ENCODE data around the gene MARF1.
A peak's percentile ranks its signal among the peaks of the same experiment; 100 is the strongest.
"Not testable (repeated sequence)": the region's sequence is repeated elsewhere in the genome, so short reads cannot be mapped to it uniquely, and the experiment has no call there.

Gene MARF1, protein sequence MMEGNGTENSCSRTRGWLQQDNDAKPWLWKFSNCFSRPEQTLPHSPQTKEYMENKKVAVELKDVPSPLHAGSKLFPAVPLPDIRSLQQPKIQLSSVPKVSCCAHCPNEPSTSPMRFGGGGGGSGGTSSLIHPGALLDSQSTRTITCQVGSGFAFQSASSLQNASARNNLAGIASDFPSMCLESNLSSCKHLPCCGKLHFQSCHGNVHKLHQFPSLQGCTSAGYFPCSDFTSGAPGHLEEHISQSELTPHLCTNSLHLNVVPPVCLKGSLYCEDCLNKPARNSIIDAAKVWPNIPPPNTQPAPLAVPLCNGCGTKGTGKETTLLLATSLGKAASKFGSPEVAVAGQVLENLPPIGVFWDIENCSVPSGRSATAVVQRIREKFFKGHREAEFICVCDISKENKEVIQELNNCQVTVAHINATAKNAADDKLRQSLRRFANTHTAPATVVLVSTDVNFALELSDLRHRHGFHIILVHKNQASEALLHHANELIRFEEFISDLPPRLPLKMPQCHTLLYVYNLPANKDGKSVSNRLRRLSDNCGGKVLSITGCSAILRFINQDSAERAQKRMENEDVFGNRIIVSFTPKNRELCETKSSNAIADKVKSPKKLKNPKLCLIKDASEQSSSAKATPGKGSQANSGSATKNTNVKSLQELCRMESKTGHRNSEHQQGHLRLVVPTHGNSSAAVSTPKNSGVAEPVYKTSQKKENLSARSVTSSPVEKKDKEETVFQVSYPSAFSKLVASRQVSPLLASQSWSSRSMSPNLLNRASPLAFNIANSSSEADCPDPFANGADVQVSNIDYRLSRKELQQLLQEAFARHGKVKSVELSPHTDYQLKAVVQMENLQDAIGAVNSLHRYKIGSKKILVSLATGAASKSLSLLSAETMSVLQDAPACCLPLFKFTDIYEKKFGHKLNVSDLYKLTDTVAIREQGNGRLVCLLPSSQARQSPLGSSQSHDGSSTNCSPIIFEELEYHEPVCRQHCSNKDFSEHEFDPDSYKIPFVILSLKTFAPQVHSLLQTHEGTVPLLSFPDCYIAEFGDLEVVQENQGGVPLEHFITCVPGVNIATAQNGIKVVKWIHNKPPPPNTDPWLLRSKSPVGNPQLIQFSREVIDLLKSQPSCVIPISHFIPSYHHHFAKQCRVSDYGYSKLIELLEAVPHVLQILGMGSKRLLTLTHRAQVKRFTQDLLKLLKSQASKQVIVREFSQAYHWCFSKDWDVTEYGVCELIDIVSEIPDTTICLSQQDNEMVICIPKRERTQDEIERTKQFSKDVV (N-terminal part only)

DNA sequence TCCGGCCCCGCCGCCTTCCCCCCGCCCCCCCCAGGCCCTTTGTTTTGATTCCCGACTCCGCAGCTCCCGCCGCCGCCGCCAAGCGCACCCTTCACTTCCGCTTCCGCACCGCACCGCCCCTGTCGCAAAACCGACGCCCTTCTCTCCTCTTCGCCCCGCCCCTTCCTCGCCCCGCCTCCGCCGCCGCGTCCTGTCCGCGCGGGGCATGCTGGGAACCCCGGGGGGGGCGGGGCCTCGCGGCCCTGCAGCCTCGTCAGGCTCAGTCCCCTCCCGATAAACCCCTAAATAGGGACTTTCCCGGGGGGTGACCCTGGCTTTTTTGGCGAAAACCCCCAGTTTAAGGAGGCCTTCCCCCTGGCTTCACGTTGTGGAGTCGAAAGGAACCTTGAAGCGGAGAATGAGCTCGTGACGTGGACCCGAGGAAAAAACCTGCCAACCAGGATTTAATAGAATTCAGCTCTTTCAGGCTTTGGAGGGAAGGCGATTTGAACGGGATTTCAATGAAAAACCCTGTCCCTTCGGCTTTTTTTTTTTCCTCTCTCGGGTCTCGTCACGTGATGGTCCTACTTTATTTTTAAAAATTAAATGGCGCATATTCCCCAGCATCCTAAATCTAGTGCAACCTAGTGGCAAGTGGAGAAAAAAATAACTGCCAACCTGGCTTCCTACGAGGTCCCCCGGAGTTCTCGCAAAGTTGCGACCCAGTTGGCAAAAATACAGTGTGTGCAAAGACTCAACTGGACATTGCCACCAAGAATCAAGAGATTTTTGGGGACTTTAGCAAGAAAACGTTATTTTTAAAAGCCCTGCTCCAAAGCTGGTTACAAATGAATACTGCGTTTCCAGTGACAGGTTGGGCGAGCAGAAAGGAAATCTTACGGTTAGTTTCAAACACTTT is at the start of gene MARF1:
Gene MARF1 (minus strand): TSS at position 107 of the 898 bp plus-strand sequence. CDS start 3,921 bp downstream, outside the sequence.
- DNase-seq (ENCODE audit: low read depth, low spot score): peak; percentile 98

DNA sequence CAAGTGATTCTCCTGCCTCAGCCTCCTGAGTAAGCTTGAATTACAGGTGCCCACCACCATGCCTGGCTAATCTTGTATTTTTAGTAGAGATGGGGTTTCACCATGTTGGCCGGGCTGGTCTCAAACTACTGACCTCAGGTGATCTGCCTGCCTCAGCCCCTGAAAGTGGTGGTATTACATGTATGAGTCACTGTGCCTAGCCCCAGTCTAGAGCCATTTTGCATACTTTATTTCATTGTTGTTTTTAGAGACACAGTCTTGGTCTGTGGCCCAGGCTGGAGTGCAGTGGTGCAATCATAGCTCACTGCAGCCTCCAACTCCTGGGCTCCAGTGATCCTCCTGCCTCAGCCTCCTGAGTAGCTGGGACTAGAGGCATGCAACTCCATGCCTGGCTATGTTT is 49.6 kb upstream of the MARF1 start:
- not testable (repeated sequence) for DNase-seq (ENCODE audit: low read depth, low spot score)

DNA sequence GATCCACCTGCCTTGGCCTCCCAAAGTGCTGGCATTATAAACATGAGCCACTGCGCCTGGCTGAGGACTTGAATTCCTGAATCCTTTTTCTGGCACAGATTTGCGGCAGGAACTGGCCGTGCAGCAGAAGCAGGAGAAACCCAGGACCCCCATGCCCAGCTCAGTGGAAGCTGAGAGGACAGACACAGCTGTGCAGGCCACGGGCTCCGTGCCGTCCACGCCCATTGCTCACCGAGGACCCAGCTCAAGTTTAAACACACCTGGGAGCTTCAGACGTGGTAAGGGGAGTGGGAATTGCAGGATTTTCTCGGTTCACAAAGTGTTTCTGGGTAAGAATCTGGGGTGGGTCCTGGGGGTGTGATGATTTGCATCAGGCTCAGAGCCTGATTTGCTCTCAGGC is 48.1 kb upstream of the MARF1 start:
- DNase-seq (ENCODE audit: low read depth, low spot score): no peak

DNA sequence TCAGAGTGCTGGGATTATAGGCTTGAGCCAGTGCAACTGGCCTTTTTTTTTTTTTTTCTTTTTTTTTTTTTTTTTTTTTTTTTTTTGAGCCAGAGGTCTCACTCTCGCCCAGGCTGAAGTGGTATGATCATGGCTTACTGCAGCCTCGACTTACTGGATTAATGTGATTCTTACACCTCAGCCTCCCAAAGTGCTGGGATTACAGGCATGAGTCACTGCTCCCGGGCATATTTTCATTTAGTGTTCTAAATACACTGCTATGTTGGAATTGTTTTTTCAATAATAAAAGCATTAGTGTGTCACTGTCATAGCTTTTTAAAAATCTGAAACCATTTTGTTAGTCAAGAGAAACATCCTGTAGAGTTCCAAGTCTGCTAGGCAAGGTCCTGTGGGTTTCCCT is 47.3 kb upstream of the MARF1 start:
- no peak for DNase-seq (ENCODE audit: low read depth, low spot score)

DNA sequence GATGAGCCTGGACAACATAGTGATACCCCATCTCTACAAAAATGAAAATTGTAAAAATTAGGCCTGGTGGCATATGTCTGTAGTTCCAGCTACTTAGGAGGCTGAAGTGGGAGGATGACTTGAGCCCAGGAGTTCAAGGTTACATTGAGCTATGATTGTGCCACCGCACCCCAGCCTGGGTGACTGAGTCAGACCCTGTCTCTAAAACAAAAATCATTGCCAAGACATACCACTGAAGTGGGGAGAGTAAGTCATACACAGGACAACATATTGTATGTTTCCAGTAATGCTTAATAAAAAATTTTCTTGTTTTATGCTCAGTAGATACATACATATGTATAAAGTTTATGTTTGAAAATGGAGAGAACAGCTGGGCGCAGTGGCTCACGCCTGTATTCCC is 46.3 kb upstream of the MARF1 start:
- DNase-seq (ENCODE audit: low read depth, low spot score): no peak

DNA sequence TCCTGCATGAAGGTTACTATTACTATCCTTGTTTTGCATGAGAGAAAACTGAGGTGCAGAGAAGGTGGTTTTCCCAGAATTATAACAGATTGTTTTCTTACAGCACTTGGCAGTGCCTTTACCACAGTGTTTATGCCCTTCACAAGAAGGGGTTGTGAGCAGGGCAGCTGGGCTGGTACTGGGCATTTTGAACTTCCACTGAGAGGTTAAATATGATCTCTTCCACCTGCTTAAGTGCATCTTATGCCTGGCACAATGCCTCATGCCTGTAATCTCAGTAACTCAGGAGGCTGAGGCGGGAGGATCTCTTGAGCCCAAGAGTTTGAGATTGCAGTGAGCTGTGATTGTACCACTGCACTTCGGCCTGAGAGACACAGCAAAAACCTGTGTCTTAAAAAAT is 43.3 kb upstream of the MARF1 start:
- DNase-seq (ENCODE audit: low read depth, low spot score): no peak

DNA sequence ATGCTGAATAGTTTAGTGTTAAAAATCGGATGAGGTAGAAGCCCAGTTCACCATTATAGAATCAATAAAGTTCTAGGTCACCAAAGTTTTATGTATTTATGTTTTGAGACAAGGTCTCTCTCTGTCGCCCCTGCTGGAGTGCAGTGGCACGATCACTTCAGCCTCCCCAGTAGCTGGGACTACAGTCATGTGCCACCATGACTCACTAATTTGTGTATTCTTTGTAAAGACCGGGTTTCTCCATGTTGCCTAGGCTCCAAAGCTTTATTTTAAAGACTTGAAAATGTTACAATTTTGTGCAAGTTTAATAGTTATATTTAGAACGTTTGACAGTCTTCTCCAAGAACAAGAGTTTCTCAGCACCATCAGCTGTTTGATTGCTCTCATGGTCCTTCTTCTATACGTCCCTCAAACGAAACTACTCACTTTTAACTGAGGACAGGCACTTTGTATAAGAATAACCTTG is 39.2 kb upstream of the MARF1 start:
- no peak for DNase-seq (ENCODE audit: low read depth, low spot score)

DNA sequence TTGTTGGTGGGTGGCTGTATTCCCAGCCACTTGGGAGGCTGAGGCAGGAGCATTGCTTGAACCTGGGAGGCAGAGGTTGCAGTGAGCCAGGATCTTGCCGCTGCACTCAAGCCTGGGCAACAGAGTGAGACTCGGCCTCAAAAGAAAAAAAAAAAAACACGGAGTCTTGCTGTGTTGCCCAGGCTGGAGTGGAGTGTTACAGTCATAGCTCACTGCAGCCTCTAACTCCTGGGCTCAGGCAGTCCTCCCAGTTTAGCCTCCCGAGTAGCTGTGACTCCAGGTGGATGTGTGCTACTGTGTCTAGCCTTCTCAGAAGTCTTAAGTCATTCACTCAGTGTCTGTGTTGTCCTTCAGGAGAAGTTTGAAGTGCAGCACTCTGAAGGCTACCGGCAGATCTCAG is 34.5 kb upstream of the MARF1 start:
- no peak for DNase-seq (ENCODE audit: low read depth, low spot score)

DNA sequence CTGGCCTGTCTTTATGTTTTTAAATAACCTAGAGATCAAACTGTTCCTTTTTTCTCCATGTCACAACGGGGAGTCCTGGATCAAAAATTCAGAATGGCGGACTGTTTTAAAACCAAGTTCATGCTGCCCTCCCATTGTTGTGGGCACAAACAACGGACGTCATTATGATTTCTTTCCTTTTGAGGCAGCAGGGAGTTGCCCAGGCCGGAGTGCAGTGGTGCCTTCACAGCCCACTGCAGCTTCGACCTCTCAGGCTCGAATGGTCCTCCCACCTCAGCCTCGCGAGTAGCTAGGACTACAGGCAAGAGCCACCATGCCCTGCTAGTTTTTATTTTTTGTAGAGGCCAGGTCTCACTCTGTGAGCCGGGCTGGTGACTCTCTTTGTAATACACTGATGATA is 33.6 kb upstream of the MARF1 start:
- DNase-seq (ENCODE audit: low read depth, low spot score): no peak

DNA sequence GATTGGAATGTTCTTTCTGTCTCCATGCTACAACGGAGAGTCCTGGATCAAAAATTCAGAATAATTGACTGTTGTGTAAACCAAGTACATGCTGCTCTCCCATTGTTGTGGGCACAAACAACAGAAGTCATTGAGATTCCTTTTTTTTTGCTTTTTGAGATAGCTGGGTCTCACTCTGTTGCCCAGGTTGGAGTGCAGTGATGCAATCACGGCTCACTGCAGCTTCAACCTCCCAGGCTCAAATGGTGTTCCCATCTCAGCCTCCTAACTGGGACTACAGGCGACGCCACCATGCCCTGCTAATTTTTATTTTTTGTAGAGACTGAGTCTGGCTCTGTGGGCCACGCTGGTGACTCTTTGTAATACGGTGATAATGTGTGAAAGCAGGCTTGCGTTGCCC is 31.6 kb upstream of the MARF1 start:
- no peak for DNase-seq (ENCODE audit: low read depth, low spot score)

DNA sequence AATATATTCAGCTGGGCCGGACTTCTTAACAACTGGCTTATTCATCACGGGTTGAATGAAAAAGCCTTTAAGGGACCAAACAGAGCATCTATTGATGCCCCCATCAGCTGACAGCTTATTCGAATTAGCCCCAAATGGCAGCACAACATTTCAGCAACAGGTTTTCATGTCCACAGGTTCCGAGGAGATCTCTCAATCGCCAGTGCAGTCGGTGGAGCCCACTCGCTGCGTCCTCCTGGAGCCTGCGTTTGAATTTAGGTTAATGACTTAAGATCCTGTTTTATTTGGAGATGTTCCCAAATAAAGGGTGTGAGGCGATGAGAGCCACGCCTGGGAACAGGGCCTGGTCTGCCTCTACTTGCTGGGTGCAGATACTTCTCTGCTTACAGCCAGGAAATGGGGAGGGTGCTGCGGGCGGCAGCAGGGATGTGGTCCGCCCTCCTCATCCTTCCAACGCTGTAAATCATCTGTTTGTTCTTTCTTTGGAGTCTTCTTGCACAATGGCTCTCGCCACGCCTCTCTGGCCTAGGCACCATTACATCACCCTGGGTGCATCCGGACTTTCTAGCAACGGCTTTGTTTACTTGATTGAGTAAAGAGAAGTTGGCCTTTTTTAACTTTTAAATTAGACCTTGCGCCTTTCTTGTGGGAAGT is 29.7 kb upstream of the MARF1 start:
- DNase-seq (ENCODE audit: low read depth, low spot score): peak; percentile 44

DNA sequence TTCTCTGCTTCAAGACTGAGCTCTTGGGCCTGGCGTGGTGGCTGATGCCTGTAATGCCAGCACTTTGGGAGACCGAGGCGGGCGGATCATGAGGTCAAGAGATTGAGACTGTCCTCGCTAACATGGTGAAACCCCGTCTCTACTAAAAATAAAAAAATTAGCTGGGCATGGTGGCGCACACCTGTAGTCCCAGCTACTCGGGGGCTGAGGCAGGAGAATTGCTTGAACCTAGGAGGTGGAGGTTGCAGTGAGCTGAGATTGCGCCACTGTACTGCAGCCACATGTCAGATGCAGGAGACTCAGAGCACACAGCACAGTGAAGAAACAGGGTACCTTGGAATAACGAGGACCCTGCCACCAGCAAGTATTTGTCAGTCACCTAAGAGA is 29.2 kb upstream of the MARF1 start:
- not testable (repeated sequence) for DNase-seq (ENCODE audit: low read depth, low spot score)

DNA sequence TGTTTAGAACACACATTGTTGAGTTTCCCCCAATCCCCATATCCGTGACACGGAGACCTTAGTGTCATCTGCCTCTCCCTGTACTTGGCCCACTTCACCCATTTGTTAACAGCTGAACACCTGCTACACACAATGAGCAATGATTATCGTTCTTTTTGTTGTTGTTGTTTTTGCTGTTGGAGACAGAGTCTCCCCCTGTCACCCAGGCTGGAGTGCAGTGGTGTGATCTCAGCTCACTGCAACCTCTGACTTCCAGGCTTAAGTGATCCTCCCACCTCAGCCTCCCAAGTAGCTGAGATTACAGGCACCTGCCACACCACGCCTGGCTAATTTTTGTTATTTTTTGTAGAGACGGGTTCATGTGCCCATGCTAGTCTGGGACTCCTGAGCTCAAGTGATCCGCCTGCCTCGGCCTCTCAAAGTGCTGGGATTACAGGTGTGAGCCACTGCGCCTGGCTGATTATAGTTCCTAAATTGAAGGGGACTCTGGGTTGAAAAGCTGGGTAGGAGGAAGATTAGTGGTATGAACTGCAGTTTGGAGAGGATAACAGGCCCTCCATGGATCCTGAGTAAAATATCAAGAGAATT is 28.7 kb upstream of the MARF1 start:
- no peak for DNase-seq (ENCODE audit: low read depth, low spot score)

DNA sequence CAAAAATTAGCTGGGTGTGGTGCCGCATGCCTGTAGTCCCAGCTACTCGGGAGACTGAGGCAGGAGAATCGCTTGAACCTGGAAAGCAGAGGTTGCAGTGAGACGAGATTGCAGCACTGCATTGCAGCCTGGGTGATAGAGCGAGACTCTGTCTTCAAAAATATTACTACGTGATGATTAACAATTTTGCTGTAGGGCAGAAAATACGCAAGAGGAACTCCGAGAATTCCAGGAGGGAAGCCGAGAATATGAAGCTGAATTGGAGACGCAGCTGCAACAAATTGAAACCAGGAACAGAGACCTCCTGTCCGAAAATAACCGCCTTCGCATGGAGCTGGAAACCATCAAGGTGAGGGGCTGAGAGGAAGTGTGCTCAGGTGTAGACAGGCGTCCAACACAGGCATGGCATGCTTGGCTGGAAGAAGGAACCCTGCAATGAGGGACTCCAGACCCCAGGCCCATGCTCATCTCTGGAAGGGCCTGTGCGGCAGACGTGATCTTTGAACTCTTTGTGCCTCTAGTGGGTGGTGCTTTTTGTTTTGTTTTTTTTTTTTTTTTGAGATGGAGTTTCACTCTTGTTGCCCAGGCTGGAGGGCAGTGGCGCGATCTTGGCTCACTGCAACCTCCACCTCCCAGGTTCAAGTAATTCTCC is 24.3 kb upstream of the MARF1 start:
- DNase-seq (ENCODE audit: low read depth, low spot score): no peak

DNA sequence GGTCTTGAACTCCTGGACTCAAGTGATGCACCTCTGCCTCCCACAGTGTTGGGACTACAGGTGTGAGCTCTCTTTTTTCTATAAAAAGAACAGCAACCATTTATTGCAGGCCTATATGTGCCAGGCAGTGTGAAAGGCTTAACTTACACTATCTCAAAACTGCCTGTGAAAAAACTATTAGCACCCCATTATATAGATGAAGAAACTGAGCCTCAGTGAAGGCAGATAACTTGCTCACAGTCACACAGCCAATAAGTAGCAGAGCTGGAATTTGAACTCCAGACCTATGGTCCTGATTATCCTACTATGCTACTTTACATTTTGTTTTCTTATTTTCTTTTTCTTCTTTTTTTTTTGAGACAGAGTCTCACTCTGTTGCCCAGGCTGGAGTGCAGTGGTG is 22.2 kb upstream of the MARF1 start:
- DNase-seq (ENCODE audit: low read depth, low spot score): no peak

DNA sequence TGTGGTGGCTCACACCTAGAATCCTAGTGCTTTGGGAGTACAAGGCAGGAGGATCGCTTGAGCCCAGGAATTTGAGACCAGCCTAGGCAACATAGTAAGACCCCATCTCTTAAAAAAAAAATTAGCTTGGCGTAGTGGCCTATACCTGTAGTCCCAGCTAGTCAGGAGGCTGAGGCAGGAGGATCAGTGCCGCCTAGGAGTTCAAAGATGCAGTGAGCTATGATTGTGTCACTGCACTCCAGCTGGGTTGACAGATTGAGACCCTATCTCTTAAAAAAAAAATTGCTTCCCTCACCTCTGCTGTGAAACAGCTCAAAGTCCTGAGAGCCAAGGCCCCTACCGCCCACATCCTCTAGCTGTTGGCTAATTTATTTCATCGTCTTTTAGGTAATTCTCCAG is 17.2 kb upstream of the MARF1 start:
- no peak for DNase-seq (ENCODE audit: low read depth, low spot score)

DNA sequence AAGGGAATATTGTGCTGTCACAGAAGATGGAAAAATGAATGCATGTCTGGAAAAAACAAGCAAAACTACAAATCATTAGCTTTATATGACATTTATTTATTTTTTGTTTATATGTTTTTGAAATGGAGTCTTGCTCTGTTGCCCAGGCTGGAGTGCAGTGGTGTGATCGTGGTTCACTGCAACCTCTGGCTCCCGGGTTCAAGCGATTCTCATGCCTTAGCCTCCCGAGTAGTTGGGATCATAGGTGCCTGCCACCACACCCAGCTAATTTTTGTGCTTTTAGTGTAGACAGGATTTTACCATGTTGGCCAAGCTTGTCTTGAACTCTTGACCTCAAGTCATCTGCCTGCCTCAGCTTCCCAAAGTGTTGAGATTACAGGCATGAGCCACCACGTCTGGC is 15.6 kb upstream of the MARF1 start:
- no peak for DNase-seq (ENCODE audit: low read depth, low spot score)

DNA sequence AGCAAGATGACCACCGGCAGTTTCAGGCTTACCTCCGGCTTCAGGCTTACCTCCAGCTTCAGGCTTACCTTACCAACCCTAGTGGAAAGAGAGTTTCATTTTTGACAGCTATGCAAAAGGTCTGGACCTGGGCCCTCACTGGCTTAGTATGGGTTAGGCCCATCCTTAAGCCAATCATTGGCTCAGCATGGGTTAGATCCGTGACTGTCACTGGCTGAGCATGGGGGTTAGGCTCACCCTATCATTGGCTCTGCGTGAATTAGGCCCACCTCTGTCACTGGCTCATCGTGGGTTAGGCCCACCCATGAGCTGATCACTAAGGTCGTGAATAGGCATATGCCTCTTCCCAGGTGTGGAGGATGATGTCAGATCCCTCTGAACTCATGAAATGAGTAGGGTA is 15.2 kb upstream of the MARF1 start:
- no peak for DNase-seq (ENCODE audit: low read depth, low spot score)

DNA sequence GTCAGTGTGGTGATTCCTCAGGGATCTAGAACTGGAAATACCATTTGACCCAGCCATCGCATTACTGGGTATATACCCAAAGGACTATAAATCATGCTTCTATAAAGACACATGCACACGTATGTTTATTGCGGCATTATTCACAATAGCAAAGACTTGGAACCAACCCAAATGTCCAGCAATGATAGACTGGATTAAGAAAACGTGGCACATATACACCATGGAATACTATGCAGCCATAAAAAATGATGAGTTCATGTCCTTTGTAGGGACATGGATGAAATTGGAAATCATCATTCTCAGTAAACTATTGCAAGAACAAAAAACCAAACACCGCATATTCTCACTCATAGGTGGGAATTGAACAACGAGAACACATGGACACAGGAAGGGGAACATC is 12.6 kb upstream of the MARF1 start:
- DNase-seq (ENCODE audit: low read depth, low spot score): not testable (repeated sequence)

Data from activated CD4-positive, CD25-positive, alpha-beta regulatory T cell treated with anti-CD3 and anti-CD28 coated beads, Interleukin-2, amount 50 U/mL, for 16 hours (primary cell).